Measurements from ENCODE around the gene CBR1. TPM values are rescaled to one million over a fixed set of nuclear protein-coding genes. Genes with fewer than 3 reads are reported as not detected.
A peak's percentile ranks its signal among the peaks of the same experiment; 100 is the strongest.
"Not testable (repeated sequence)": the region's sequence is repeated elsewhere in the genome, so short reads cannot be mapped to it uniquely, and the experiment has no call there.

CBR1 gene
- total and polyA plus RNA-seq, 8 donors: 9.0 to 30.7 (median 14.9) TPM

DNA sequence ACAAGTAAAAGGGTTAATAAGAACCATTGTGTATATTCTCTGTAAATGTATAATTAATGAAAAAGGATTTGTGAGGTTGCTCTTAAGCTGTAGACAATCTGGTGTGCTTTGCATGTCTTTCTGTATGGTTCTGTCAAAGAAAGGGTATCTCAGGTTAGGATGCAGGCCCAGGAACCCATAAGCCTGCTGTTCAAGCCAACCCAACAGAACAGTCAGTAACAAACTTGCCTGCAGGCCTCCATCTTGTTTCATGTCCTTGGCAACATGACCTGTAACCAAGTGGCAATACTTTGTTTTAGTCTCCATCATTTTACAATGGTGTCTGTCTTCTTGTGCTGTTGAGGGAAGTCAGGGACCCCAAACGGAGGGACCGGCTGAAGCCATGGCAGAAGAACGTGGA lies 29.2 kb downstream of the CBR1 start:
- Histone ChIP-seq H3K9me3 (no peaks in the 10 kb centered on the region), H3K36me3 (no peaks in the 10 kb centered on the region), H3K27ac (no peak overlapping the region), H3K27me3 (no peaks in the 10 kb centered on the region), H3K4me1 (no peaks in the 10 kb centered on the region), H3K4me3 (no peak overlapping the region)
- ATAC-seq (no peak), DNase-seq (no peak), FAIRE-seq (no peak)
- no peak for TF ChIP-seq CTCF (IDR thresholded peaks at IDR 0.05)
- intact Hi-C loops (cut with DNase I): no loop called here
- 70 to 89% methylated on average over 3 of the region's 3 CpGs for WGBS, 2 donors

- not testable (repeated sequence) for ATAC-seq, FAIRE-seq
These were observed 29.9 kb downstream of the CBR1 start for GRCh38 chr21:36099695-36100211.

GRCh38 chr21:36100971-36101641 lies 31.3 kb downstream of the CBR1 start:
- DNase-seq (no peak), ATAC-seq (no peak), FAIRE-seq (no peak)
- intact Hi-C loops (cut with DNase I): no loop called here
- no peaks in the 10 kb centered on the region for H3K9me3 ChIP-seq
- WGBS, 2 donors: 62 to 66% methylated on average over 6 of the region's 6 CpGs
- TF ChIP-seq CTCF (IDR thresholded peaks at IDR 0.05): no peak
- H3K36me3 ChIP-seq: no peaks in the 10 kb centered on the region
- no peak overlapping the region for H3K4me3 ChIP-seq
- H3K27ac ChIP-seq: no peak overlapping the region
- H3K27me3 ChIP-seq: no peaks in the 10 kb centered on the region
- no peaks in the 10 kb centered on the region for H3K4me1 ChIP-seq

More at GRCh38 chr21:36099695-36100211, 29.9 kb downstream of the CBR1 start:
- 49 to 59% methylated on average over 12 to 13 of the region's 13 CpGs for WGBS, 2 donors
- H3K27me3 ChIP-seq; H3K4me1 ChIP-seq; DNase-seq; H3K9me3 ChIP-seq; intact Hi-C loops (cut with DNase I); H3K4me3 ChIP-seq; H3K36me3 ChIP-seq; H3K27ac ChIP-seq: not testable (repeated sequence)

GRCh38 chr21:36103434-36103833 lies 33.6 kb downstream of the CBR1 start:
- DNase-seq (no peak), FAIRE-seq (no peak), ATAC-seq (no peak)
- intact Hi-C loops (cut with DNase I): no loop called here
- H3K4me3 ChIP-seq: no peak overlapping the region
- TF ChIP-seq CTCF (IDR thresholded peaks at IDR 0.05): no peak
- no peaks in the 10 kb centered on the region for H3K4me1 ChIP-seq
- H3K9me3 ChIP-seq: no peaks in the 10 kb centered on the region
- H3K27ac ChIP-seq: no peak overlapping the region
- no peaks in the 10 kb centered on the region for H3K27me3 ChIP-seq
- H3K36me3 ChIP-seq: no peaks in the 10 kb centered on the region

DNA sequence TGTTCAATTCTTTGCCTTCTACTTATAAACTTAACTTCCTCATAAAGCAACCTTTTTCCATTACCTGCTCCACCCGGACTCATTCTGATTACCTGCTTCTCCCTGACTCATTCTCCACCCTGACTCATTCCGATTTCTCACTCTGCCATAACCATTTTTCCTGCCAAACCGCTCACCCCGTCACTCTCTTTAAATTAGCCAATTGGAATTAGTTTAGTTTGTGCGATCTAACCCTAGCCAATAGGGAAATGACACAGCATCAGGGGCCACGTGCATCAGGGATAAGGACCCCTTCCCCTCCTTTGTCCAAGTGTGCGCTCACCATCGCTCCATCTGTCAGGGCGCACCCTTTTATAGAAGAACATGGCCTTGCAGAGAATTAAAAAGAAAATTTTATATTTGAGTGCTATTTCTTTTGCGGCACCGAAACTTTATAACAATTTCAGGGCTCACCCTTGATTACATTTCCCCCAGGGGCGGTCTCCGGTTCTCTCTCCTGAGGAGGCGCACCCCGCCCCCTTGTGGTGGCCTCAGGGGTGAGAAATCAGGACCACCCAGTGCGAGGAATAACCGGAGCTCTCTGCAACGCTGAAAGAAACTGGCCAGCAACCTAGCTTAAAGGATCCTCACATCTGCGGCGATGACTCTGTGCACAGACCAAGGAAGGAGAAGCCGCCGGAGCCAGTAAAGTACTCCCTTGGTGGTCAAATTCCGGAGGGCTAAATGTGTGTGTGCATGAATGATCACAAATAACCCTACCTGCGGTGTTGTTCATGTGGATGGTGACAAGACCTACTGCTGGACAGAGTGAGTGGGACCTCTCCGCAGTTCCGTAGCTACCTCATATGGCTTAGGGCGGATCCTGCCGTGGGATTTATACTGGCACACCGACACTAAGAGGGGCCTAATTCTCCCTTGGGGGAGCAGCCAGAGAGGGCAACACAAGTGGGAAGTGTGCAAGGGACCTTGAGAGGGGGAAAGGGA lies 34.8 kb downstream of the CBR1 start:
- WGBS, 2 donors: 27 to 32% methylated on average over 29 of the region's 29 CpGs
- peak in 2 of 4 donors; percentile 30 for TF ChIP-seq CTCF (IDR thresholded peaks at IDR 0.05)
- Histone ChIP-seq H3K36me3 (no peaks in the 10 kb centered on the region), H3K4me3 (no peak overlapping the region), H3K4me1 (no peaks in the 10 kb centered on the region), H3K27me3 (no peaks in the 10 kb centered on the region), H3K27ac (no peak overlapping the region), H3K9me3 (no peaks in the 10 kb centered on the region)
- DNase-seq: peak in 4 of 6 donors; percentile 26 to 65 (median 37)
- peak in 3 of 4 donors; percentile 62 to 85 (median 64) for ATAC-seq
- no peak for FAIRE-seq
- intact Hi-C loops (cut with DNase I): no loop called here
